Astrocyte (in vitro differentiated cells and primary cell): ENCODE measurements around the gene SLX1A. TPM values are rescaled to one million over a fixed set of nuclear protein-coding genes. Genes with fewer than 3 reads are reported as not detected.
"Not testable (repeated sequence)": the region's sequence is repeated elsewhere in the genome, so short reads cannot be mapped to it uniquely, and the experiment has no call there.

Source experiments
- DNase-seq: peaks from one replicate; pipeline ENCODE4 v3.0.0-alpha.2; 2010; ENCODE audit warnings: low read depth
- FAIRE-seq: peaks from 2 replicates; lab custom pipeline; 2011; peaks lifted over from hg19 to GRCh38; lab: Jason Lieb, UNC
- H2AFZ ChIP-seq: 2 replicates; pipeline ENCODE4 v1.6.0; 2012; ENCODE audit warnings: low read depth, low read length, inconsistent platforms
- H3K27ac ChIP-seq: 2 replicates; pipeline ENCODE4 v1.5.1; 2011; ENCODE audit warnings: low read depth, low read length, inconsistent platforms
- H3K27me3 ChIP-seq: 2 replicates; pipeline ENCODE4 v1.6.0; 2011; ENCODE audit warnings: low read length, inconsistent platforms; ENCODE audit not compliant: insufficient read depth
- H3K36me3 ChIP-seq: 2 replicates; pipeline ENCODE4 v1.5.1; 2011; ENCODE audit warnings: low read length, inconsistent platforms; ENCODE audit not compliant: insufficient read depth
- H3K4me1 ChIP-seq: 2 replicates; pipeline ENCODE4 v1.5.1; 2011; ENCODE audit warnings: low read length, inconsistent platforms; ENCODE audit not compliant: insufficient read depth
- H3K4me2 ChIP-seq: 2 replicates; pipeline ENCODE4 v1.6.0; 2012; ENCODE audit warnings: low read length, inconsistent platforms
- H3K4me3 ChIP-seq: 2 replicates; pipeline ENCODE4 v1.5.1; 2011; ENCODE audit warnings: low read depth, mild to moderate bottlenecking, low read length, inconsistent platforms; ENCODE audit not compliant: insufficient read depth
- H3K79me2 ChIP-seq: 2 replicates; pipeline ENCODE4 v1.6.0; 2012; ENCODE audit warnings: mild to moderate bottlenecking, low read length, inconsistent platforms; ENCODE audit not compliant: insufficient read depth
- H3K9ac ChIP-seq: 2 replicates; pipeline ENCODE4 v1.6.0; 2012; ENCODE audit warnings: mild to moderate bottlenecking, low read length, inconsistent platforms
- H3K9me3 ChIP-seq: 2 replicates; pipeline ENCODE4 v1.5.1; 2012; ENCODE audit warnings: low read depth, mild to moderate bottlenecking, low read length, inconsistent platforms; ENCODE audit not compliant: insufficient read depth
- H4K20me1 ChIP-seq: 2 replicates; pipeline ENCODE4 v1.6.0; 2012; ENCODE audit warnings: low read length, inconsistent platforms; ENCODE audit not compliant: insufficient read depth
- H3K27ac Mint-ChIP-seq: one replicate; pipeline ENCODE4 v1.8.0; 2021; ENCODE audit warnings: mild to moderate bottlenecking, mixed read lengths; ENCODE audit not compliant: unreplicated experiment
- H3K27me3 Mint-ChIP-seq: one replicate; pipeline ENCODE4 v1.8.0; 2021; ENCODE audit warnings: low read depth, mixed read lengths; ENCODE audit not compliant: unreplicated experiment
- H3K36me3 Mint-ChIP-seq: one replicate; pipeline ENCODE4 v1.8.0; 2021; ENCODE audit warnings: low read depth, mixed read lengths; ENCODE audit not compliant: unreplicated experiment
- H3K4me1 Mint-ChIP-seq: one replicate; pipeline ENCODE4 v1.8.0; 2021; ENCODE audit warnings: low read depth, mixed read lengths; ENCODE audit not compliant: unreplicated experiment
- H3K4me3 Mint-ChIP-seq: one replicate; pipeline ENCODE4 v1.8.0; 2021; ENCODE audit warnings: mild to moderate bottlenecking, moderate library complexity, mixed read lengths; ENCODE audit not compliant: unreplicated experiment
- H3K9me3 Mint-ChIP-seq: one replicate; pipeline ENCODE4 v1.8.0; 2021; ENCODE audit warnings: mild to moderate bottlenecking, mixed read lengths; ENCODE audit not compliant: unreplicated experiment
- EZH2 ChIP-seq: IDR thresholded peaks from 2 replicates; pipeline ENCODE4 v1.6.1; 2012; ENCODE audit warnings: mild to moderate bottlenecking, low read length, inconsistent platforms; ENCODE audit not compliant: insufficient read depth
- total RNA-seq: library from RNA; stranded (reverse); gene quantifications from 2 replicates; pipeline ENCODE4 v1.2.1, GENCODE V29; 2021
- TF ChIP-seq, protein P1 (sequence below): IDR thresholded peaks from 2 replicates; pipeline ENCODE4 v1.5.1; 2011; ENCODE audit warnings: low read depth, mild to moderate bottlenecking, inconsistent platforms, low read length, moderate library complexity; ENCODE audit not compliant: insufficient read depth

SLX1A gene
- total RNA-seq, 1 donor from 2014 or later = 10.9 TPM

DNA sequence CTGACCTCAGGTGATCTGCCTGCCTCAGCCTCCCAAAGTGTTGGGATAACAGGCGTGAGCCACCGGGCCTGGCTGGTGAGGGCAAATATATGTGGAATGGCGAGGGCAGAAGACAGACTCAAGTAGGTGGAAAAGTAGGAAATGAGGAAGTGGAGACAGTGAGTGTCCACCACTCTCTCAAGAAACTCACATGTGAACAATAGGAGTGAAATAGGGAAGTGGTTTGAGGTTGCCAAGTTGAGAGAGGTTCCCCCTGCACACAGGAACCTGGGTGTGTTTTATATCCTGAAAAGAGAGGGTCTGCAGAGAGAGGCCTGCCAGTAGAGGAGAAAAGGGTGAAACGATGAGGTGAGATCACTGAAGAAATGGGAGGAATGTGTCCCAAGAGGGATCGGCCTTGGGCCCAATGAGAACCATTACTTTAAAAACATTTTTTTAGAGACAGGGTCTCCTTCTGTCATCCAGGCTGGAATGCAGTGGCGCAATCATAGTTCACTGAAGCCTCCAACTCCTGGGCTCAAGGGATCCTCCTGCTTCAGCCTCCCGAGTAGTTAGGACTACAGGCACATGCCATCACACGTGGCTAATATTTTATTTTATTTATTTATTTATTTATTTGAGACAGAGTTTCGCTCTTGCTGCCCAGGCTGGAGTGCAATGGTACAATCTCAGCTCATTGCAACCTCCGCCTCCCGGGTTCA, 27.3 kb upstream of the SLX1A start:
- DNase-seq (no peak), FAIRE-seq (no peak)
- H3K36me3 ChIP-seq = no peaks in the 10 kb centered on the region
- H3K4me3 ChIP-seq = no peak overlapping the region
- Mint-ChIP-seq H3K36me3 (no peaks in the 10 kb centered on the region), H3K4me1 (no peaks in the 10 kb centered on the region), H3K27me3 (peaks cover 14% of the 10 kb centered on the region), H3K9me3 (peaks cover 2% of the 10 kb centered on the region), H3K4me3 (no peak overlapping the region), H3K27ac (no peak overlapping the region)
- no peaks in the 10 kb centered on the region for H3K4me1 ChIP-seq
- H4K20me1 ChIP-seq = no peaks in the 10 kb centered on the region
- H3K27me3 ChIP-seq = no peaks in the 10 kb centered on the region
- no peak overlapping the region for H3K27ac ChIP-seq
- no peaks in the 10 kb centered on the region for H3K9me3 ChIP-seq
- TF ChIP-seq EZH2 = no peak
- TF ChIP-seq, protein P1, sequence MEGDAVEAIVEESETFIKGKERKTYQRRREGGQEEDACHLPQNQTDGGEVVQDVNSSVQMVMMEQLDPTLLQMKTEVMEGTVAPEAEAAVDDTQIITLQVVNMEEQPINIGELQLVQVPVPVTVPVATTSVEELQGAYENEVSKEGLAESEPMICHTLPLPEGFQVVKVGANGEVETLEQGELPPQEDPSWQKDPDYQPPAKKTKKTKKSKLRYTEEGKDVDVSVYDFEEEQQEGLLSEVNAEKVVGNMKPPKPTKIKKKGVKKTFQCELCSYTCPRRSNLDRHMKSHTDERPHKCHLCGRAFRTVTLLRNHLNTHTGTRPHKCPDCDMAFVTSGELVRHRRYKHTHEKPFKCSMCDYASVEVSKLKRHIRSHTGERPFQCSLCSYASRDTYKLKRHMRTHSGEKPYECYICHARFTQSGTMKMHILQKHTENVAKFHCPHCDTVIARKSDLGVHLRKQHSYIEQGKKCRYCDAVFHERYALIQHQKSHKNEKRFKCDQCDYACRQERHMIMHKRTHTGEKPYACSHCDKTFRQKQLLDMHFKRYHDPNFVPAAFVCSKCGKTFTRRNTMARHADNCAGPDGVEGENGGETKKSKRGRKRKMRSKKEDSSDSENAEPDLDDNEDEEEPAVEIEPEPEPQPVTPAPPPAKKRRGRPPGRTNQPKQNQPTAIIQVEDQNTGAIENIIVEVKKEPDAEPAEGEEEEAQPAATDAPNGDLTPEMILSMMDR = no peak
- H3K79me2 ChIP-seq = no peaks in the 10 kb centered on the region
- no peak overlapping the region for H3K9ac ChIP-seq
- H2AFZ ChIP-seq = no peak overlapping the region
- no peak overlapping the region for H3K4me2 ChIP-seq

DNA sequence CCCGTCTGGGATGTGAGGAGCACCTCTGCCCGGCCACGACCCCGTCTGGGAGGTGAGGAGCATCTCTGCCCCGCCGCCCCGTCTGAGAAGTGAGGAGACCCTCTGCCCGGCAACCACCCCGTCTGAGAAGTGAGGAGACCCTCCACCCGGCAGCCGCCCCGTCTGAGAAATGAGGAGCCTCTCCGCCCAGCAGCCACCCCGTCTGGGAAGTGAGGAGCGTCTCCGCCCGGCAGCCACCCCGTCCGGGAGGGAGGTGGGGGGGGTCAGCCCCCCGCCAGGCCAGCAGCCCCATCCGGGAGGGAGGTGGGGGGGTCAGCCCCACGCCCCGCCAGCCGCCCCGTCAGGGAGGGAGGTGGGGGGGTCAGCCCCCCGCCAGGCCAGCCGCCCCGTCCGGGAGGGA, 24.9 kb upstream of the SLX1A start:
- not testable (repeated sequence) for H3K9me3 Mint-ChIP-seq

DNA sequence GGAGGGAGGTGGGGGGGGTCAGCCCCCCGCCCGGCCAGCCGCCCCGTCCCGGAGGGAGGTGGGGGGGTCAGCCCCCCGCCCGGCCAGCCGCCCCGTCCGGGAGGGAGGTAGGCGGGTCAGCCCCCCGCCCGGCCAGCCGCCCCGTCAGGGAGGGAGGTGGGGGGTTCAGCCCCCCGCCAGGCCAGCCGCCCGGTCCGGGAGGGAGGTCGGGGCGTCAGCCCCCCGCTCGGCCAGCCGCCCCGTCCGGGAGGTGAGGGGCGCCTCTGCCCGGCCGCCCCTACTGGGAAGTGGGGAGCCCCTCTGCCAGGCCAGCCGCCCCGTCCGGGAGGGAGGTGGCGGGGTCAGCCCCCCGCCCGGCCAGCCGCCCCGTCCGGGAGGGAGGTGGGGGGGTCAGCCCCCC, 24.3 kb upstream of the SLX1A start:
- not testable (repeated sequence) for H2AFZ ChIP-seq, H3K27me3 ChIP-seq, H3K4me2 ChIP-seq, H3K4me3 ChIP-seq, H3K9ac ChIP-seq, H3K4me3 Mint-ChIP-seq, H4K20me1 ChIP-seq, H3K9me3 ChIP-seq, H3K27ac Mint-ChIP-seq, H3K4me1 ChIP-seq, FAIRE-seq, DNase-seq, H3K79me2 ChIP-seq, H3K27ac ChIP-seq, H3K36me3 ChIP-seq, H3K4me1 Mint-ChIP-seq, H3K9me3 Mint-ChIP-seq, H3K36me3 Mint-ChIP-seq
- peaks cover 14% of the 10 kb centered on the region for H3K27me3 Mint-ChIP-seq

More for the DNA sequence above, 24.9 kb upstream of the SLX1A start:
- not testable (repeated sequence) for FAIRE-seq, H3K27ac ChIP-seq, H2AFZ ChIP-seq, H3K36me3 ChIP-seq, H3K9ac ChIP-seq, H3K4me3 ChIP-seq, DNase-seq, H4K20me1 ChIP-seq, H3K79me2 ChIP-seq, H3K27ac Mint-ChIP-seq, H3K9me3 ChIP-seq, H3K4me1 ChIP-seq, H3K27me3 ChIP-seq, H3K4me3 Mint-ChIP-seq, H3K36me3 Mint-ChIP-seq, H3K4me2 ChIP-seq, H3K4me1 Mint-ChIP-seq
- peaks cover 14% of the 10 kb centered on the region for H3K27me3 Mint-ChIP-seq

DNA sequence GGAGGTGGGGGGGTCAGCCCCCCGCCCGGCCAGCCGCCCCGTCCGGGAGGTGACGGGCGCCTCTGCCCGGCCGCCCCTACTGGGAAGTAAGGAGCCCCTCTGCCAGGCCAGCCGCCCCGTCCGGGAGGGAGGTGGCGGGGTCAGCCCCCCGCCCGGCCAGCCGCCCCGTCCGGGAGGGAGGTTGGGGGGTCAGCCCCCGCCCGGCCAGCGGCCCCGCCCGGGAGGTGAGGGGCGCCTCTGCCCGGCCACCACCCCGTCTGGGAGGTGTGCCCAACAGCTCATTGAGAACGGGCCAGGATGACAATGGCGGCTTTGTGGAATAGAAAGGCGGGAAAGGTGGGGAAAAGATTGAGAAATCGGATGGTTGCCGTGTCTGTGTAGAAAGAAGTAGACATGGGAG, 23.5 kb upstream of the SLX1A start:
- not testable (repeated sequence) for H3K79me2 ChIP-seq, H3K36me3 Mint-ChIP-seq, H3K9ac ChIP-seq, H3K9me3 Mint-ChIP-seq, H3K4me1 Mint-ChIP-seq, H3K36me3 ChIP-seq, H3K4me3 Mint-ChIP-seq, H4K20me1 ChIP-seq, H3K4me1 ChIP-seq, FAIRE-seq, H3K27me3 ChIP-seq, H3K27ac Mint-ChIP-seq, DNase-seq, H2AFZ ChIP-seq, H3K9me3 ChIP-seq, H3K27ac ChIP-seq, H3K4me2 ChIP-seq, H3K4me3 ChIP-seq
- peaks cover 12% of the 10 kb centered on the region for H3K27me3 Mint-ChIP-seq
